DMS79 treated with DMSO at 0.1 percent for 48 hours (cell line): Measurements from ENCODE around the gene TMEM74B.
A peak's percentile ranks its signal among the peaks of the same experiment; 100 is the strongest.
"Not testable (repeated sequence)": the region's sequence is repeated elsewhere in the genome, so short reads cannot be mapped to it uniquely, and the experiment has no call there.

Experiments
- DNase-seq: peaks from one replicate; lab custom pipeline; 2025; lab: John Stamatoyannopoulos, UW

The TMEM74B gene

DNA sequence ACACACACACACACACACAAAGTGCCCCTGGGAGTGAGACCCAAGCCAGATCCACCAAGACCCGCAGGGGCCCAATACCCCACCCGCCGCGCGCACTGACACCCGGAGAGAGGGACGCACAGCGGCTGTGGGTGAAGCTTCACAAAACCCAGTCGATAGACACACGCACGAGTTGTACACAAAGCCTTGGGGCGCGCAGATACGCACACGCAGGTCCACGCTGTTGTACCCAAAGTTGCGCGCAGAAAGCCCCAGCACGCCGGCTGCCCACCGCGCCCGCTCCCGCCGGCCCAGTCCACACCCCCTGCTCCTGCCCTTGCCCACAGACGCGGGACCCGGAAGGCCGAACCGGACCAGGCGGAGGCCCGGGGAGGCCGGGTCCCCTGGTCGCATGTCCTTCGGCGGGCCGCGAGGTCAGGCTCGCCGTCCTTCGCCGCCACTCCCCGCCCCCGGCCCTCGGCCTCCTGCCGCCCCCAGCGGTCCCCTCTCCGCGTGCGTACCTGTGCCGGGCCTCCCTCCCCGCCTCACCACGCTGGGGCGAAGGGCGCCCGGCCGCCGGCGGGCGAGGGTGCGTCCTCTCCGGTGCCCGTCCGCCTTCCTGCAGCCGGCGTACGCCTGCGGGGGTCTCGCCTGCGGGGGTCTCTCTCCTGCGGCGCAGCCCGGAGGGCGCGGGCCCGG, at the start of gene TMEM74B:
TSS of gene TMEM74B (minus strand) at position 344 of the 678 bp plus-strand sequence. CDS start 1,180 bp downstream, outside the sequence.
- no peak for DNase-seq

DNA sequence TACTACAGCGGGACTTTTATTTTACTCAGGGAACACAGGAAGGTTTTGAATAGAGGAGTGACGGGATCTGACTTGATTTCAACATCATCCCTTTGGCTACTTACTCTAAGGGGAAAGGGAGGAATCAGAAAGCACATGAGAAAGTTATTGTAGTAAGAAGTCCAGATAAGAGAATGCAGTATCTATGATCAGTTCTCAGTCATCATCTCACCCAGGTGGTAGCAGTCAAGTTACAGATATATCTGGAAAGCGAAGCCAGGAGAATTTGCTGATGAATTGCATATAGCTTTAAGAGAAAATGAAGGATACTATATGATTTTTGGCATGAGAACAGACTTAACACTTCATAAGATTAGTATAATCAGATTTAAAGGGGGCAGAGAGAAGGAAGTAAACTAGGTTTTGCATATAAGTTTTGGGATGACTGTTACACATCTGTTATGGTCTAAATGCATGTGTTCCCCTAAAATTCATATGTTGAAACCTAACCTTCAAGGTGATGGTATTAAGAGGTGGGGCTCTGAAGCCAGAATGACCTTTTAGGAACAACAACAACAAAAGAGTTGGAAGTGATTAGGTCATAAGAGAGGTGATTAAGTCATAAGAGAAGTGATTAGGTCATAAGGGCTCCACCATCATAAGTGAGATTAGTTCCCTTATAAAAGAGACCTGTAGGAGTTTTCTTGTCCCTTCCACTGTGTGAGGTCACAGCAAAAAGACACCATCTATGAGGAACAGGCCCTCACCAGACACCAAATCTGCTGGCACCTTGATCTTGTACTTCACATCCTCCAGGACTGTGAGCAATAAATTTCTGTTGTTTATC, 47.7 kb upstream of the TMEM74B start:
- DNase-seq: no peak

DNA sequence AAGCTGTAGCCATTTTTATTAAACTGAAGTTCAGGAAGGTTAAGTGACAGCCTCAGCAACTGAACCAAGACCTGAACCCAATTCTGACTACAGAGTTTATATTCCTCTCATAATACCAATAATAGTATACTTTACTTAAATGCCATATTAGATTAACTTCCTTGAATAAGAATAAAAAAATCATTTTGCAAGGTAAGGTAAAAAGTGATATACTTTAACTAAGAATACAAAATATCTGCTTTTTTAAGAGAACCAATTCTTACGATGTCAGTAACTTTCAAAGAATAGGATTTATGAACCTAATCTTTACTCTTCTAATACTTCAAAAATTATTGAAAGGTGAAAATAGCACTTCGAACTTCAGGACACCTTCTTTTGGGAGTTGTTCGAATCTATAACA, 44.8 kb upstream of the TMEM74B start:
- no peak for DNase-seq

DNA sequence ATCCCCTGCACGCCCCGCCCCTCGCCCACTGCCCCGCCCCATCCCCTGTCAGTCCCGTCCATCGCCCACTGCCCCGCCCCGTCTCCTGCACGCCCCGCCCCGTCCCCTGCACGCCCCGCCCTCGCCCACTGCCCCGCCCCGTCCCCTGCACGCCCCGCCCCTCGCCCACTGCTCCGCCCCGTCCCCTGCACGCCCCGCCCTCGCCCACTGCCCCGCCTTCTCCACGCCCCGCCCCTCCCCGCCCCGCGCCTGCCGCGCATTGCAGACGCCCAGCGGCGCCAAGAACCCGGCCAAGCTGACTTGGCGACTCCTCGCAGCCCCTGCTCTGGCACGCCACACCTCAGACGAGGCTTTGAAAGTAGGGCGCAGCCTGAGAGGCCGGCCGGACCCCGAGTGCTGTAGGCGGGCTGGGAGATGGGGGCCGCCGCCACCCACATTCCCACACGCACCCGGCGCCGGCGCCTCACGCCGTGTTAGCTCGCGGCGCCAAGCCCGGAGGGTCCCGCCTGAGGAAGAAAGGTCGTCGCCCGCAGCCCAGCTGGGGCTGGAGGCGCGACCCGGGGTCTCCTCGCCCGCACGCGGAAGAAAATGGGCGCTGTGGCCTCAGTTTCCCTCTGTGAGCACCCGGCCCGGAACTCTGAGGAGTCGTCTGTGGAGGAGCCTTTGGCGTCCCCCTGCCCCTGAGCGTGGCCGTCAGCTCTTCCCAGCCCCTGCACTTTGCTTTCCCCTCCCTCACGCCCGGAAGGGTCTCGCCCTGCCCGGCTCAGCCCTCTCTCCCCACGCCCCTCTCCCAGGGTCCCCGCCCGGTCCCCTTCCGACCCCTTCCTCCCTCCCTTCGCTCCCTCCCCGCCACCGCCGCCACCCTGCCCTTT, 41.2 kb upstream of the TMEM74B start, which contains the start of gene RAD21L1:
TSS of gene RAD21L1 (plus strand) at position 262 of the 872 bp plus-strand sequence. CDS start 2,410 bp downstream, outside the sequence.
- DNase-seq: no peak

- no peak for DNase-seq
These were observed 40.5 kb upstream of the TMEM74B start for GRCh38 chr20:1225263-1225782.

DNA sequence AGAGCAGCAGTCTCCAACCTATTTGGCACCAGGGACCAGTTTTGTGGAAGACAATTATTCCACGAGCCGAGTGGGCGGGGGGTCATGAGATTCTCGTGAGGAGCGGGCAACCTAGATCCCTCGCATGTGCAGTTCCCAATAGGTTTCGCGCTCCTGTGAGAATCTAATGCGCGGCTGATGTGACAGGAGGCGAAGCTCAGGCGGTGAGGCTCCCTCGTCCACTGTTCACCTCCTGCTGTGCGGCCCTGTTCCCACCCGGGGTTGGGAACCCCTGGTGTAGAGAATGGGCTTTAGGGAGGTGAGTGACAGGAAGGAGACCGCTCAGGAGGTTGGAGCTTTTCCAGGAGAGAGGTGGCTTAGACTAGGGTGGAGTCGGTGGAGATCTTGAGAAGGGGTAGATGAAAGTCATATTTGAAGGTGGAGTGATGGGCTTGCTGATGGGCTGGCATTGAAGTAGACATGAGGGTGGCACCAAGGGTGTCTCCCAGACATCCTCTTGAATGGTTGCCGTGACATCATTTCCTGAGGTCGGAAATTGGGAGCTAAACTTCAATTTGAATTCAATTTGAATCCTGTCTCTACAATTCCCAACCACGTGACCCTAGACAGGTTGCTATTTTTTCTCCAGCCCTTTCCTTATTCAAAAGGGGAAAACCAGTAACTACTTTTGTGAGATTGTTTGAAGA, 39.6 kb upstream of the TMEM74B start:
- DNase-seq: no peak

GRCh38 chr20:1222750-1223149, 38.0 kb upstream of the TMEM74B start:
- DNase-seq: not testable (repeated sequence)

- not testable (repeated sequence) for DNase-seq
These were observed 32.0 kb upstream of the TMEM74B start for GRCh38 chr20:1216527-1217427.

- no peak for DNase-seq
These were observed 30.8 kb upstream of the TMEM74B start for GRCh38 chr20:1215386-1216170.

DNA sequence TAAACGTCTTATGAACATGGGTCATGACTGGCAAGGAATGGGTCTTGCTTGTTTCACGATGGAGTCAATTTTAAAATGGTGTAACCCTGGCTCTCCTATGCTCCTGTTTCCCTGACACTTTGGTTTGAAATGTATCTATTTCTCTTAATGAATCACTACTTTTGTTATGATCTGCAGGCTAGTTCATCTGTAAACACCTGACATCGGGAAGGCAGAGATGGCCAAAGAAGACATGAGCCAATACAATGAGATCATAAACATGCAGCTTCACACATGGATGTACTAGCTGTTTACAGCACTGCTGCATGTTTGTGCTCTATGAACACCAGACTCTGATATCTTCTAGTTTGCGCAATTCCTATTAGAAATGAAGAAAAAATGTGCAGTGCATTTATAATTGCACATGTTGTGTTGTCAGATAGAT, 30.1 kb upstream of the TMEM74B start:
- no peak for DNase-seq

GRCh38 chr20:1212607-1213396, 28.0 kb upstream of the TMEM74B start:
- peak; percentile 25 for DNase-seq

DNA sequence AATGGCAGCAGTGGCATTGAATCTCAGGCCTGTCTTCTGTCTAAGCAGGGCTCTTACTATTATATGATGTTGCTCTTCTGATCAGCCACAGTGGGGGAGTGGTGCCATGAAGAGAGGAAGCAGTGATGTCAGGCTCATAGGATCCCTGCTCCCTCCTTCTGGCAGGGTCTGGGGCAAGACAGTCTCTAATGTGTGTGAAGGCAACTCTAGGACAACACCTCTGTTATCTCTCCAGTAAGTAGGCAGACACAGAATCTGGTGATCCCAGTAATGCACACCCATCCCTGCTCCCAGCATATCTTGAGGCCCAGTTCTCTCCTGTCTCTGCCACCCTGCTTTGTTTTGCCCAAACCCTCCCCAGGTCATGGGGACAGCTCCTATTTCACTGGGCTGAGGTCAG, 27.2 kb upstream of the TMEM74B start:
- no peak for DNase-seq

GRCh38 chr20:1210501-1210900, 25.7 kb upstream of the TMEM74B start:
- DNase-seq: no peak

- DNase-seq: no peak
These were observed 24.9 kb upstream of the TMEM74B start for GRCh38 chr20:1209447-1210387.

DNA sequence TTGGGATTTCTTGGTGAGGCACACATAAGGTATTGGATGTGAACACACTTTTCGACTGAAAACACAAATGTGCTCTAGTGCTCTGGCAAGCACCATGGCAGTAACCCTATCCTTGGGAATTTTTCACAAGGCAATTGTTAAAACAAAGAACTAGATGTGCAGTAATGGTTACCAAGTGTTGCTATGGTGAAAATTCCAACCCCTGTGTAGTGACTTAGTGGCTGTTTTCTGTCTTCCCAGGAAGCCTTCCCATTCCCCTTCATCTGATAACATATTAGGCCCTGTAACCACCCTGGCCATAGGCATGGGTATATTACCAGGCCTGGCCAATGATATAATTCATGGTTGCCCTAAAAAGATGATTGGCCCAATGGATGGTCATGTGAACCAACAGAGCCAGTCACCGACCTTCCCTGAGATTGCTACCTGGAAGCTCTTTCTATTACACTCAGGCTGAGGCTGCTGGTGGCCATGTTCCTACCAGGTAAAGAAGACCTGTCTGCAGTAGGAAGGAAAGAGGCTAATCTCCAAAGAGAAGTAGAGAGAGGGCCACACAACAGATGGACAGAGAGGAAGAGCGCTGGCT, 22.6 kb upstream of the TMEM74B start:
- DNase-seq: no peak

DNA sequence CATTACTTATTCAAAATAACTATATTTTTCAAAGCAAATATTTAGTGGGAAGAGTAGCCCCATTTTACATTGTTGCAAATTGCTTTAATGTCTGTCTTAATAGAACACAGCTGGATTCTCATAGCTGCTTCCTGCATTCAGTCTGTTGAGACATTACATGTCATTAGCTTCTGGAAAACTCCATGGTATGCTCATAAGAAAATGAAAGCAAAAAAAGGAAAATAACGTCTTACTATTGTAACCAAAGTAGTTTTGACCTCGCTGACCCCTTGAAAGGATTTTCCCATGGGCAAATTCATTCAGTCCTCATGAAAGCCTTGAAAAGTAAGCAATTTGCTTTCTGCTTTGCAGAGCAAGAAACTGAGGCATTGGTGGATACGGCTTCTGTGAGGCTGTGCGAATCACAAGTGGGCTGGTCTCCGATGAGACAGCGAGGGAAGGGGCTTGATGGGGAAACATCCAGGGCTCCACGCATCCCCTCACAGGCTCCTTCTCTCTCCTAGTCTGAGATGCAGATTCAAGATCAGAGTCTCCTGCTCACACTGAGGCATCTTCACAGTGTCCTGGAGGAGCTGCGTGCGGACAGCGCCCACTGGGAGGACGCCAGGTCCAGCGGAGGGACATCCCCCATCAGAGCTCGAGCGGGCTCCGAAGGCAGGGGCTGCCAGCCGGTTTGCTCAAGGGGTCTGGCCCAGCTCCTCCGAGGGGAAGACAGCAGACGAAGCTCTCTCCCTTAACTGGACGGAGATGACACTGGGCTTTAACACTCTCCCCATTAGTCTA, 21.8 kb upstream of the TMEM74B start:
- DNase-seq: no peak
